Lung (tissue), 12 donors: ENCODE results near the gene NPW. TPM values are rescaled to one million over a fixed set of nuclear protein-coding genes. Genes with fewer than 3 reads are reported as not detected.
A peak's percentile ranks its signal among the peaks of the same experiment; 100 is the strongest.

ENCODE experiments used
- ATAC-seq: fragments of 200-7000 bp; cut with Tn5 transposase; one replicate; pipeline ENCODE4 v1.9.1; 2020; ENCODE audit warnings: moderate number of reproducible peaks; ENCODE audit not compliant: insufficient read depth, low FRiP score
- DNase-seq, 3 donors: peaks; one replicate each; pipeline ENCODE4 v3.0.0-alpha.2; 2013 to 2017
- H3K27ac ChIP-seq, 2 donors: one replicate each; pipeline ENCODE4 v1.5.1; 2013; ENCODE audit warnings: mild to moderate bottlenecking in 2 of 2, moderate library complexity in 2 of 2, control low read depth in 1 of 2, inconsistent platforms in 1 of 2, low read depth in 1 of 2, low read length in 1 of 2
- H3K27me3 ChIP-seq, 3 donors: one replicate each; pipeline ENCODE4 v1.5.1; 2013; ENCODE audit warnings: low read length in 2 of 3; ENCODE audit not compliant: control insufficient read depth in 3 of 3, insufficient read depth in 3 of 3
- H3K36me3 ChIP-seq, 4 donors: one replicate each; pipeline ENCODE4 v1.5.1; 2013; ENCODE audit warnings: low read length in 4 of 4, mild to moderate bottlenecking in 1 of 4, moderate library complexity in 1 of 4; ENCODE audit not compliant: control insufficient read depth in 4 of 4, insufficient read depth in 4 of 4
- H3K4me1 ChIP-seq, 5 donors: one replicate each; pipeline ENCODE4 v1.5.1; 2013; ENCODE audit warnings: low read length in 5 of 5, mild to moderate bottlenecking in 2 of 5, moderate library complexity in 1 of 5; ENCODE audit not compliant: control insufficient read depth in 5 of 5, insufficient read depth in 5 of 5
- H3K4me3 ChIP-seq: one replicate; pipeline ENCODE4 v1.5.1; 2013; ENCODE audit warnings: mild to moderate bottlenecking, control low read depth, moderate library complexity
- H3K9ac ChIP-seq, 2 donors: one replicate each; pipeline ENCODE4 v1.5.1; 2013; ENCODE audit warnings: low read length in 2 of 2, control low read depth in 1 of 2; ENCODE audit not compliant: insufficient read depth in 1 of 2
- H3K9me3 ChIP-seq, 4 donors: one replicate each; pipeline ENCODE4 v1.5.1; 2013; ENCODE audit warnings: low read length in 3 of 4, mild to moderate bottlenecking in 1 of 4, moderate library complexity in 1 of 4; ENCODE audit not compliant: control insufficient read depth in 4 of 4, insufficient read depth in 3 of 4
- CTCF ChIP-seq: IDR thresholded peaks from 2 replicates; pipeline ENCODE4 v1.5.1; 2012; ENCODE audit warnings: mild to moderate bottlenecking; ENCODE audit errors: control extremely low read depth, extremely low read depth
- WGBS, 2 donors: extraction: QIAGEN DNeasy Blood & Tissue Kit; methylation state at CpG; one replicate each; pipeline ENCODE4 v1.1.7; 2013; 5-methylcytosine and 5-hydroxymethylcytosine counted together
- polyA plus RNA-seq, 2 donors: library from polyadenylated mRNA; stranded (reverse); fragments of 200-250 nt; gene quantifications; one replicate each; pipeline ENCODE4 v1.2.1, GENCODE V29; 2013
- total RNA-seq, 2 donors: library from RNA; depleted of rRNA in 1 of 2; stranded (reverse); fragments of >200 nt in 1 of 2; gene quantifications; one replicate each; pipeline ENCODE4 v1.2.1, GENCODE V29; 2014 to 2021
- donor health status: control.
- donor health status: control.
- donor health status: Bipolar disorder and iron deficiency.
- donor health status: healthy.
- donor health status: DM: yes; HTN: yes; CAD: no.

The NPW gene
- total and polyA plus RNA-seq, 4 donors = 0.12 to 1.3 (median 0.53) TPM

GRCh38 chr16:2016407-2016922, 3.1 kb upstream of the NPW start:
- peak; percentile 4 for TF ChIP-seq CTCF
- peaks cover 4 to 7% (median 4%) of the 10 kb centered on the region in 3 donors for H3K27me3 ChIP-seq
- H3K4me3 ChIP-seq = no peak overlapping the region
- H3K27ac ChIP-seq = no peak overlapping the region
- no peak overlapping the region for H3K9ac ChIP-seq
- DNase-seq (peak; percentile 47 to 64 (median 55)), ATAC-seq (no peak)
- H3K4me1 ChIP-seq = peaks cover 0 to 11% (median 0%) of the 10 kb centered on the region in 5 donors
- 46 to 47% methylated on average over 13 of the region's 13 CpGs for WGBS, 2 donors
- no peaks in the 10 kb centered on the region for H3K36me3 ChIP-seq
- H3K9me3 ChIP-seq = no peaks in the 10 kb centered on the region

- no peak for TF ChIP-seq CTCF
- no peak overlapping the region for H3K27ac ChIP-seq
- no peaks in the 10 kb centered on the region for H3K9me3 ChIP-seq
- peaks cover 0 to 27% (median 13%) of the 10 kb centered on the region in 5 donors for H3K4me1 ChIP-seq
- peaks cover 4 to 7% (median 4%) of the 10 kb centered on the region in 3 donors for H3K27me3 ChIP-seq
- no peaks in the 10 kb centered on the region for H3K36me3 ChIP-seq
- 1 to 2% methylated on average over 76 to 96 of the region's 96 CpGs for WGBS, 2 donors
- H3K4me3 ChIP-seq = no peak overlapping the region
- DNase-seq = peak in 2 of 3 donors; percentile 58 to 61
- ATAC-seq = no peak
- H3K9ac ChIP-seq = no peak overlapping the region
Measured at GRCh38 chr16:2019921-2020831, 591 bp downstream of the NPW start.

- peak in 2 of 3 donors; percentile 72 to 75 for DNase-seq
- no peak for ATAC-seq
- no peak for TF ChIP-seq CTCF
- no peaks in the 10 kb centered on the region for H3K36me3 ChIP-seq
- peaks cover 4 to 7% (median 4%) of the 10 kb centered on the region in 3 donors for H3K27me3 ChIP-seq
- H3K9ac ChIP-seq = peak overlapping the region in 1 of 2 donors; percentile 79
- WGBS, 2 donors = 2 to 3% methylated on average over 13 to 14 of the region's 14 CpGs
- H3K9me3 ChIP-seq = no peaks in the 10 kb centered on the region
- no peak overlapping the region for H3K4me3 ChIP-seq
- H3K27ac ChIP-seq = no peak overlapping the region
- H3K4me1 ChIP-seq = peaks cover 0 to 36% (median 13%) of the 10 kb centered on the region in 5 donors
Measured at GRCh38 chr16:2022723-2023091, 3.1 kb downstream of the NPW start.
